Muscle of leg (tissue), 11 donors: ENCODE data around the gene OST4. TPM values are rescaled to one million over a fixed set of nuclear protein-coding genes. Genes with fewer than 3 reads are reported as not detected.
A peak's percentile ranks its signal among the peaks of the same experiment; 100 is the strongest.

Source experiments
- DNase-seq: peaks from one replicate; pipeline ENCODE4 v3.0.0; 2013
- H3K27ac ChIP-seq: one replicate; pipeline ENCODE4 v1.5.1; 2013; ENCODE audit warnings: mild to moderate bottlenecking, low read length, control low read depth
- H3K27me3 ChIP-seq: one replicate; pipeline ENCODE4 v1.6.1; 2013; ENCODE audit warnings: low read length; ENCODE audit not compliant: control insufficient read depth, insufficient read depth
- H3K36me3 ChIP-seq: one replicate; pipeline ENCODE4 v1.6.1; 2013; ENCODE audit warnings: low read length; ENCODE audit not compliant: control insufficient read depth, insufficient read depth
- H3K4me1 ChIP-seq: one replicate; pipeline ENCODE4 v1.6.1; 2013; ENCODE audit warnings: low read length; ENCODE audit not compliant: control insufficient read depth, insufficient read depth
- H3K4me3 ChIP-seq: one replicate; pipeline ENCODE4 v1.5.1; 2013; ENCODE audit warnings: low read length, control low read depth
- H3K9me3 ChIP-seq: replicated peaks from 2 replicates; pipeline ENCODE4 v1.6.1; 2013; ENCODE audit warnings: low read depth, low read length; ENCODE audit not compliant: control insufficient read depth
- WGBS: methylation state at CpG from one replicate; pipeline ENCODE4 v1.1.5; 2013; ENCODE audit warnings: missing lambda C conversion rate; ENCODE audit not compliant: insufficient coverage; 5-methylcytosine and 5-hydroxymethylcytosine counted together
- polyA plus RNA-seq, 8 donors: library from polyadenylated mRNA; unstranded; fragments of 120-200 nt; gene quantifications; one replicate each; pipeline versions ENCODE4 v1.2.1 to v1.2.3, GENCODE V29; 2013; ENCODE audit warnings: inconsistent platforms in 1 of 8, low replicate concordance in 1 of 8; ENCODE audit not compliant: insufficient read length in 8 of 8, insufficient read depth in 1 of 8
- total RNA-seq: library from RNA; stranded (reverse); fragments of 120-200 nt; gene quantifications from one replicate; pipeline ENCODE4 v1.2.4, GENCODE V29; 2013

Gene OST4
- total and polyA plus RNA-seq, 9 donors = 216 to 376 (median 257) TPM

- Histone ChIP-seq H3K4me1 (peaks cover 13% of the 10 kb centered on the region), H3K27me3 (no peaks in the 10 kb centered on the region), H3K4me3 (no peak overlapping the region), H3K27ac (no peak overlapping the region), H3K36me3 (peaks cover 59% of the 10 kb centered on the region), H3K9me3 (no peaks in the 10 kb centered on the region)
- no peak for DNase-seq
- 88% methylated on average over 8 of the region's 8 CpGs for WGBS
Measured at GRCh38 chr2:27053776-27054175, 17.7 kb downstream of the OST4 start.

GRCh38 chr2:27053321-27053720, 18.1 kb downstream of the OST4 start:
- Histone ChIP-seq H3K4me3 (no peak overlapping the region), H3K36me3 (peaks cover 55% of the 10 kb centered on the region), H3K27ac (no peak overlapping the region), H3K27me3 (no peaks in the 10 kb centered on the region), H3K9me3 (no peaks in the 10 kb centered on the region), H3K4me1 (peaks cover 13% of the 10 kb centered on the region)
- WGBS = 88% methylated on average over 11 of the region's 11 CpGs
- DNase-seq = no peak

GRCh38 chr2:27051902-27052645, 19.4 kb downstream of the OST4 start:
- 0% methylated on average over 19 of the region's 24 CpGs for WGBS
- peaks cover 13% of the 10 kb centered on the region for H3K4me1 ChIP-seq
- DNase-seq = no peak
- H3K4me3 ChIP-seq = peak overlapping the region; percentile 89
- H3K9me3 ChIP-seq = no peaks in the 10 kb centered on the region
- H3K27ac ChIP-seq = peak overlapping the region; percentile 97
- peaks cover 44% of the 10 kb centered on the region for H3K36me3 ChIP-seq
- H3K27me3 ChIP-seq = no peaks in the 10 kb centered on the region

GRCh38 chr2:27050996-27051901, 20.2 kb downstream of the OST4 start, which contains the start of gene AGBL5:
AGBL5 (plus strand) TSS chr2:27051668; CDS start chr2:27052959, 1,291 bp downstream.
- peak within 1 kb of the TSS; percentile 89 for H3K4me3 ChIP-seq

GRCh38 chr2:27050281-27050995, 21.0 kb downstream of the OST4 start:
- Histone ChIP-seq H3K27ac (peak overlapping the region; percentile 97), H3K4me3 (peak overlapping the region; percentile 89), H3K36me3 (peaks cover 27% of the 10 kb centered on the region), H3K9me3 (no peaks in the 10 kb centered on the region), H3K4me1 (peaks cover 13% of the 10 kb centered on the region), H3K27me3 (no peaks in the 10 kb centered on the region)
- DNase-seq = peak; percentile 98
- WGBS = 0% methylated on average over 39 of the region's 48 CpGs

More at GRCh38 chr2:27050996-27051901, 20.2 kb downstream of the OST4 start, which contains the start of gene AGBL5:
- peaks cover 35% of the 10 kb centered on the region for H3K36me3 ChIP-seq
- peaks cover 13% of the 10 kb centered on the region for H3K4me1 ChIP-seq
- no peaks in the 10 kb centered on the region for H3K27me3 ChIP-seq
- under 1% methylated on average over 66 of the region's 67 CpGs for WGBS
- peak; percentile 97 for DNase-seq
- no peaks in the 10 kb centered on the region for H3K9me3 ChIP-seq
- peak within 1 kb of the TSS; percentile 97 for H3K27ac ChIP-seq

GRCh38 chr2:27049422-27050280, 21.8 kb downstream of the OST4 start:
- peak overlapping the region; percentile 89 for H3K4me3 ChIP-seq
- no peaks in the 10 kb centered on the region for H3K9me3 ChIP-seq
- DNase-seq = no peak
- H3K4me1 ChIP-seq = peaks cover 13% of the 10 kb centered on the region
- under 1% methylated on average over 42 of the region's 52 CpGs for WGBS
- H3K36me3 ChIP-seq = peaks cover 19% of the 10 kb centered on the region
- peak overlapping the region; percentile 97 for H3K27ac ChIP-seq
- no peaks in the 10 kb centered on the region for H3K27me3 ChIP-seq

GRCh38 chr2:27042985-27043634, 28.3 kb downstream of the OST4 start:
- peaks cover 39% of the 10 kb centered on the region for H3K36me3 ChIP-seq
- 61% methylated on average over 3 of the region's 7 CpGs for WGBS

GRCh38 chr2:27042159-27042661, 29.2 kb downstream of the OST4 start:
- WGBS = 56% methylated on average over 2 of the region's 10 CpGs
- Histone ChIP-seq H3K4me1 (peaks cover 10% of the 10 kb centered on the region), H3K27me3 (no peaks in the 10 kb centered on the region), H3K27ac (no peak overlapping the region), H3K36me3 (peaks cover 48% of the 10 kb centered on the region), H3K4me3 (no peak overlapping the region), H3K9me3 (no peaks in the 10 kb centered on the region)
- DNase-seq = peak; percentile 40

More at GRCh38 chr2:27042985-27043634, 28.3 kb downstream of the OST4 start:
- no peak for DNase-seq
- H3K27me3 ChIP-seq = no peaks in the 10 kb centered on the region
- peaks cover 10% of the 10 kb centered on the region for H3K4me1 ChIP-seq
- no peak overlapping the region for H3K27ac ChIP-seq
- no peak overlapping the region for H3K4me3 ChIP-seq
- no peaks in the 10 kb centered on the region for H3K9me3 ChIP-seq
